Spleen (tissue), 7 donors: ENCODE results near the gene ROBO1.

Source experiments
- CTCF ChIP-seq, 11 experiments: fragments of 200-600 bp in 7 of 11; fragments of 450-650 bp in 4 of 11; sonication (generic) in 4 of 11; IDR thresholded peaks in 8 of 11; conservative IDR thresholded peaks in 3 of 11; 1 replicate in 7 of 11; 2 replicates in 4 of 11; pipeline versions ENCODE4 v1.4.0 to v1.8.0; 2016 to 2021; ENCODE audit warnings: antibody characterized with exemption in 11 of 11, inconsistent platforms in 4 of 11, mild to moderate bottlenecking in 1 of 11
- POLR2A ChIP-seq, 3 donors: fragments of 450-650 bp; IDR thresholded peaks; one replicate each; pipeline ENCODE4 v1.5.1; 2017; ENCODE audit warnings: antibody characterized with exemption in 3 of 3, mild to moderate bottlenecking in 1 of 3
- donor health status: DM: no; HTN: no; CAD: no; lungs with moderate emphysema.
- donor health status: DM: no; HTN: no; CAD: no.
- donor health status: DM: no; HTN: no; CAD: no.

GRCh38 chr3:79390352-79390751 is 377.4 kb downstream of the ROBO1 start:
- TF ChIP-seq CTCF (IDR thresholded peaks at IDR 0.05 in 8 of 11, conservative IDR thresholded peaks at IDR 0.05 in 3 of 11) (no peak), POLR2A (IDR thresholded peaks at IDR 0.05) (no peak)
